Osteoblast (primary cell): Measurements from ENCODE around the gene ETNK2. TPM values are rescaled to one million over a fixed set of nuclear protein-coding genes. Genes with fewer than 3 reads are reported as not detected.

Source experiments
- DNase-seq: peaks from one replicate; pipeline ENCODE4 v3.0.0; 2011; ENCODE audit warnings: low spot score, mixed read lengths; ENCODE audit not compliant: insufficient read length; ENCODE audit errors: missing footprints
- H2AFZ ChIP-seq: 2 replicates; pipeline ENCODE4 v1.6.0; 2011; ENCODE audit warnings: mild to moderate bottlenecking, low read length
- H3K27ac ChIP-seq: 2 replicates; pipeline ENCODE4 v1.5.1; 2011; ENCODE audit warnings: mild to moderate bottlenecking, low read depth, low read length, moderate library complexity
- H3K27me3 ChIP-seq: 2 replicates; pipeline ENCODE4 v1.6.0; 2012; ENCODE audit warnings: mild to moderate bottlenecking, control low read depth, inconsistent platforms, low read length, moderate library complexity; ENCODE audit not compliant: insufficient read depth
- H3K36me3 ChIP-seq: 2 replicates; pipeline ENCODE4 v1.5.1; 2011; ENCODE audit warnings: mild to moderate bottlenecking, low read length, control low read depth, moderate library complexity; ENCODE audit not compliant: insufficient read depth
- H3K4me1 ChIP-seq: 2 replicates; pipeline ENCODE4 v1.5.1; 2011; ENCODE audit warnings: mild to moderate bottlenecking, low read length, control low read depth, moderate library complexity; ENCODE audit not compliant: insufficient read depth
- H3K4me2 ChIP-seq: 2 replicates; pipeline ENCODE4 v1.6.0; 2011; ENCODE audit warnings: mild to moderate bottlenecking, low read length; ENCODE audit not compliant: insufficient read depth
- H3K4me3 ChIP-seq: fragments of 200-600 bp; sonication (generic); 3 replicates; pipeline ENCODE4 v1.5.1; 2012; ENCODE audit warnings: mild to moderate bottlenecking, low read length, inconsistent platforms; ENCODE audit not compliant: insufficient read depth
- H3K79me2 ChIP-seq: 2 replicates; pipeline ENCODE4 v1.6.0; 2012; ENCODE audit warnings: mild to moderate bottlenecking, low read length, control low read depth, inconsistent platforms; ENCODE audit not compliant: insufficient read depth
- H3K9me3 ChIP-seq: 2 replicates; pipeline ENCODE4 v1.5.1; 2011; ENCODE audit warnings: low read depth, low read length, control low read depth
- H4K20me1 ChIP-seq: 2 replicates; pipeline ENCODE4 v1.6.0; 2012; ENCODE audit warnings: mild to moderate bottlenecking, low read length, control low read depth; ENCODE audit not compliant: insufficient read depth
- CTCF ChIP-seq: IDR thresholded peaks from 2 replicates; pipeline ENCODE4 v1.5.1; 2011; ENCODE audit warnings: mild to moderate bottlenecking, low read depth, low read length, moderate library complexity; ENCODE audit errors: extremely low read depth
- total RNA-seq: library from RNA; depleted of rRNA; stranded (reverse); fragments of >200 nt; gene quantifications from 2 replicates; pipeline ENCODE4 v1.2.3, GENCODE V29; 2012

The ETNK2 gene
- total RNA-seq, 1 donor = 0.72 TPM

DNA sequence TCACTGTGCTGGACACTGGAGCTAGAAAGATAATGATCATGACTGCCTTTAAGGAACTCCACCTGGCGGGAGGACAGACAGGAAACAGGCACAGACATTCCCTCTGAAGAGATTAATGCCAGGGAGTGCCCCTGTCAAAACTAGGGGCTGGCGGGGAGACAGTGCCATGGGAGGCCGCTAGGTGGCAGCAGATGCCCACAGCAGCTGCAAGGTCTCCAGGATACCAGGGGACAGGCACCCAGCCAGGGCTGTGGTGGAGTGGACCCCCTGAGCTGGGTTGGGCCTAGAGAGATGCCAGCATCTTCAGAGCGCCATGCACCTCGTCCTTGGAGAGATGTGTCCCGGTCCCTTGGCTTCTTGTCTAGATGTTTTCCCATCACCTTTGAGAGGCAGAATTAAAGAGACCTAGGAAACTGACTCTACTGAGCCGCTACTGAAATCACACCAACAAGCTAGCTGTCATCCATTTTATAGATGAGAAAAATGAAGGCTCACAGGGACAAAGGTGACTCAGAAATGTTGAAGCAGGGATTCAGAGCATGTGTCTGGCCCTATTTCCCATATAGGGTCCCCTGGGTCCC is 10.7 kb upstream of the ETNK2 start:
- no peaks in the 10 kb centered on the region for H3K79me2 ChIP-seq
- H3K4me2 ChIP-seq = no peak overlapping the region
- DNase-seq = peak; percentile 97
- no peaks in the 10 kb centered on the region for H3K4me1 ChIP-seq
- no peaks in the 10 kb centered on the region for H3K9me3 ChIP-seq
- no peaks in the 10 kb centered on the region for H4K20me1 ChIP-seq
- H3K27ac ChIP-seq = no peak overlapping the region
- no peak overlapping the region for H3K4me3 ChIP-seq
- TF ChIP-seq CTCF = peak; percentile 99
- no peak overlapping the region for H2AFZ ChIP-seq
- peaks cover 4% of the 10 kb centered on the region for H3K27me3 ChIP-seq
- no peaks in the 10 kb centered on the region for H3K36me3 ChIP-seq

GRCh38 chr1:204161609-204162493 is 10.0 kb upstream of the ETNK2 start:
- no peaks in the 10 kb centered on the region for H3K36me3 ChIP-seq
- no peaks in the 10 kb centered on the region for H3K79me2 ChIP-seq
- DNase-seq = no peak
- H3K4me2 ChIP-seq = no peak overlapping the region
- peaks cover 4% of the 10 kb centered on the region for H3K27me3 ChIP-seq
- TF ChIP-seq CTCF = no peak
- no peak overlapping the region for H2AFZ ChIP-seq
- no peaks in the 10 kb centered on the region for H3K4me1 ChIP-seq
- no peak overlapping the region for H3K4me3 ChIP-seq
- H4K20me1 ChIP-seq = no peaks in the 10 kb centered on the region
- H3K9me3 ChIP-seq = no peaks in the 10 kb centered on the region
- H3K27ac ChIP-seq = no peak overlapping the region

DNA sequence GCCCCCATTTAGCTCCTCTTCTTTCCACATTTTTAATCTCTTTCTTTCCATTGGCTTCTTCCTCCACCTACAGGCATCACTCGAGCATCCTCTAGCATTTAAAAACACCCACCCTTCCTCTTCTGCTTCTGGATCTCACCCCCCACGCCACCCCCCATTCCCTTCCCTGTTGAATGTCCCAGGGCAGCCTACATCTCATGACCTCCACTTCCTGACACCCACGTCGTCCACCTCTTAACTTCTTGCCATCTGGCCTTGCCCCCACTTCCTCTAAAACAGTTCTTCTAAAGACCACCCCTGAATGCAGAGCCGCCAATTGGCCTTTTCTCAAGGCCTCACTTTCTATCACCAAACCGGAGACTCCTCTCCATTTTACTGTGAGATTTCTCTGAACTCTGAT is 6.1 kb upstream of the ETNK2 start:
- no peaks in the 10 kb centered on the region for H4K20me1 ChIP-seq
- no peaks in the 10 kb centered on the region for H3K79me2 ChIP-seq
- no peak overlapping the region for H3K27ac ChIP-seq
- no peak overlapping the region for H3K4me3 ChIP-seq
- no peak overlapping the region for H3K4me2 ChIP-seq
- no peaks in the 10 kb centered on the region for H3K4me1 ChIP-seq
- DNase-seq = no peak
- no peaks in the 10 kb centered on the region for H3K9me3 ChIP-seq
- H3K27me3 ChIP-seq = peaks cover 20% of the 10 kb centered on the region
- no peak for TF ChIP-seq CTCF
- no peaks in the 10 kb centered on the region for H3K36me3 ChIP-seq
- H2AFZ ChIP-seq = no peak overlapping the region

DNA sequence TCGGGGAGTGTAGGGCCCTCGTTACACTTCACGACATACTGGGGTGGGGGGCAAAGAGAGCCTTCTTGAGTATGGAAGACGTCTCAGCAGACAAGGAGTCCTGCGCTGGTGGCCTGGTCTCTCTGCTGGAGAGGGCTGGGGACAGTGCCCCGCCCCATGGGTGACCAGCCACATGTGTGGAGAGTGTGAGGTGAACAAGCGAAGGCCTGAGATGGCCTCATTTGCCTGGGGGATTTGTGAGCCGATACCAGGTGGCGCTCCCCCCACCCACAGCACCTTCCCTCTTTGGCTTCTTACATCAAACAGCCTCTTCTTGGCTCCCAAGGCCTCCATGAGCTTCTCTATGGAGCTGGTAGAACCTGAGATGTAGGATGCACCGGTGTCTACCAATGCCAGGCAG is 4.0 kb upstream of the ETNK2 start:
- no peaks in the 10 kb centered on the region for H3K79me2 ChIP-seq
- H3K4me3 ChIP-seq = no peak overlapping the region
- H3K4me2 ChIP-seq = no peak overlapping the region
- H3K27ac ChIP-seq = no peak overlapping the region
- H4K20me1 ChIP-seq = no peaks in the 10 kb centered on the region
- no peak for TF ChIP-seq CTCF
- H2AFZ ChIP-seq = no peak overlapping the region
- no peak for DNase-seq
- H3K27me3 ChIP-seq = peaks cover 32% of the 10 kb centered on the region
- no peaks in the 10 kb centered on the region for H3K9me3 ChIP-seq
- H3K4me1 ChIP-seq = no peaks in the 10 kb centered on the region
- no peaks in the 10 kb centered on the region for H3K36me3 ChIP-seq
